ENCODE data around the gene USH2A.

Gene USH2A, protein sequence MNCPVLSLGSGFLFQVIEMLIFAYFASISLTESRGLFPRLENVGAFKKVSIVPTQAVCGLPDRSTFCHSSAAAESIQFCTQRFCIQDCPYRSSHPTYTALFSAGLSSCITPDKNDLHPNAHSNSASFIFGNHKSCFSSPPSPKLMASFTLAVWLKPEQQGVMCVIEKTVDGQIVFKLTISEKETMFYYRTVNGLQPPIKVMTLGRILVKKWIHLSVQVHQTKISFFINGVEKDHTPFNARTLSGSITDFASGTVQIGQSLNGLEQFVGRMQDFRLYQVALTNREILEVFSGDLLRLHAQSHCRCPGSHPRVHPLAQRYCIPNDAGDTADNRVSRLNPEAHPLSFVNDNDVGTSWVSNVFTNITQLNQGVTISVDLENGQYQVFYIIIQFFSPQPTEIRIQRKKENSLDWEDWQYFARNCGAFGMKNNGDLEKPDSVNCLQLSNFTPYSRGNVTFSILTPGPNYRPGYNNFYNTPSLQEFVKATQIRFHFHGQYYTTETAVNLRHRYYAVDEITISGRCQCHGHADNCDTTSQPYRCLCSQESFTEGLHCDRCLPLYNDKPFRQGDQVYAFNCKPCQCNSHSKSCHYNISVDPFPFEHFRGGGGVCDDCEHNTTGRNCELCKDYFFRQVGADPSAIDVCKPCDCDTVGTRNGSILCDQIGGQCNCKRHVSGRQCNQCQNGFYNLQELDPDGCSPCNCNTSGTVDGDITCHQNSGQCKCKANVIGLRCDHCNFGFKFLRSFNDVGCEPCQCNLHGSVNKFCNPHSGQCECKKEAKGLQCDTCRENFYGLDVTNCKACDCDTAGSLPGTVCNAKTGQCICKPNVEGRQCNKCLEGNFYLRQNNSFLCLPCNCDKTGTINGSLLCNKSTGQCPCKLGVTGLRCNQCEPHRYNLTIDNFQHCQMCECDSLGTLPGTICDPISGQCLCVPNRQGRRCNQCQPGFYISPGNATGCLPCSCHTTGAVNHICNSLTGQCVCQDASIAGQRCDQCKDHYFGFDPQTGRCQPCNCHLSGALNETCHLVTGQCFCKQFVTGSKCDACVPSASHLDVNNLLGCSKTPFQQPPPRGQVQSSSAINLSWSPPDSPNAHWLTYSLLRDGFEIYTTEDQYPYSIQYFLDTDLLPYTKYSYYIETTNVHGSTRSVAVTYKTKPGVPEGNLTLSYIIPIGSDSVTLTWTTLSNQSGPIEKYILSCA (N-terminal part only)

DNA sequence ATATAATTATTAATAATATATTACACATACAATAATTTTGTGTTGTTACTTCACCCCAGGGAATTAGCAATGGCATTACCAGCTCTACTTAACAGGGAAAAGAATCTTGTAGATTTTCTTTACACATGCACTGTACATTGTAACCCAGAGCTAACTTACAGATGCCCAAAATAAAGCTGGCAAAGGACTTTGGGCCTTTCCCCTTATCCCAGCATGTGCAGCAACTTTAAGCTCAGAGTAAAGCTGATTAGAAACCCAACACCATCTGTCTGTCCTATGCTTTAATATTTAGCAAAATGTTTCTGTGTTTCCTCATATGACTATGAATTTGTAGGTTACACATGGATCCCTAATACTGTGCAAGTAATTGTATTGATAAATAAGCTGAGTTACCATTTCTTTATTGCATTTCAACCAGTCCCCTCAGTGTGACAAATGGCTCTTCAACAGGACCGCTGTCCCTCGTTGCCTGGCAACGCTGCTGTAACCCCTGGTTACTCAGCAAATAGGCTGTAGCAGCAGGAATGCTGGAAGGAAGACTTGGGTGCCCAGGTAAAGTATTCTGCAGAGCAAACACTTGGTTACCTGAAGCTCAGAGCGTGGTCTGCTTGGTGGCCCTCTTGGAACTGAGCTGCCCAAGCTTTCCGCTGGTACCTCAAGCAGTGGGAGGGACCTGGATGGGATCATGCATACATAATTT, at the start of gene USH2A:
Gene USH2A (minus strand): TSS at position 628 of the 700 bp plus-strand sequence. CDS start 1,112 bp downstream, outside the sequence.
- no peak for DNase-seq (ENCODE audit: low read depth in 2 of 3, low spot score in 1 of 3)

DNA sequence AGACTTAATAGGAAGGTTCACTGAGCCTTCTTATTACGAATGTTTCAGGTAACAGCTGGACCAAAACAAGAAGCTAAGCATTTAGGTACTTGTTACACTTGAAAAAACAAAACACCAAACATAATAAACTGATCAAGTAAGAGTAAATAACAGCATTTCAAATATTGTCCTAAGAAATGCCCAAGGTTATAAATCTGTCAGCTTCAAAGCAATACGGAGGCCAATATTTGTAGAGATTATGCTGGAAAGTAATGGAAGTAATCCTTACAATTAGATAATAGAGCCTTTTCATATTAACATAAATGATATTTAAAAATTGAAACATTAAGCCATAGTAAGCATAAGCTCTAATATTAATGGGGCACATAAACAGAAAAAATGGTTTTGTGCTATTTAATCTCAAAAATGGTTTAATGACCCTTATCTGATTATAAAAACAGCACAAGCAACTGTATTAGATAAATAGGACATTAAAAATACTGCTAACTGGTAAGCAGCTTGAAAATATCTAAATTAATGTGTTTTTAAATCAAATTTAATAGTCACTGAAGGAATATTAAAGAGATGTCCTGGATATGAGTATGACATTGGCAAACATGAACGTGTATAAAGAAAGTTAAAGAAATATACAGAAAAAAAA, 43.0 kb upstream of the USH2A start:
- no peak for DNase-seq (ENCODE audit: low read depth in 2 of 3, low spot score in 1 of 3)

DNA sequence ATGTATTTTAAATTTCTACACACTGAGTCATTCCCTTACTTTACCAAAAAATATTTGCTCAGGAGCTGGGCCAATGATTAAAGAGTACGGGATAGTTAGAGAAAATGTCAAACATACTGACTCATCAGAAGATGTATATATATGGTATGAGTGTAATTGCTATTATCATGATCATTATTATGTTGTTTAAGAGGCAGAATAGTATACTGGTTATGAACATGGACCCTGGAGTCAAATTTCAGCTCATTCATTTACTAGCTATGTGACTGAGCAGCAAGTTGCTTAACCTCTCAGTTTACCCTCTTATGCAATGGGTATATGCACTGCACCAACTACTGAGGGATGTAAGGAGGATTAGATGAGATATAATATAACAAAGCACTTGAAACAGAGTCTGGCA, 41.2 kb upstream of the USH2A start:
- DNase-seq (ENCODE audit: low read depth in 2 of 3, low spot score in 1 of 3): no peak

DNA sequence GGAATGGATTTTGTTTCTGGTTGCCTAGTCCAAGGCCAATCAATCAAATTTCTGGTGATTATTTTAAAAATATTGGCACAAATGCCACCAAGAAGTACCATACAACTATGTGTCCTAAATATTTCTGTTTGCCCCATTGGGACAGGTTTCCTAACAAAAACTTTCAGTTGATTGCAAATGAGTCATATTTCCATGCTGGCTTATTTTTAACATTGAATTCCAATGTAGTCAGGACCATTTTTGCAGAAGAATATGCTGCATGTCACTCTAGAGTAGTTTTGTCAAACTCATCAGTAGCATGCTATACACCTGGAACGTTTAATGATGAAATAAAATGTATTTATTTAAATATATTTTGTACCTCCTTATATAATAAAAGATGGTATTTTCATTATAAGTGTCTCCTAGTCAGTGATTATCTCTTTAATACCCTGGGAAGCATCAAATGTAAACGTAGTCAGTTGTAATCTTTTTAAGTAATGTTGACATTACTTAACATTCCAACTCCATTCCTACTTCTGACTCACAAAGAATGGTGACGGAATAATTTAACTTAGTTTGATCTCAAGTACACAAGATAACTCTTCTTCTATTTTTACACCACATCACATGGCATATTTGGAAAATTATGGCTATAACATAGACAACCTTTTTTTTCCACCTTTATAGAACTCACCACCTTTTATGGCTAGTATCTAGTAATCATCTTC, 39.0 kb upstream of the USH2A start:
- no peak for DNase-seq (ENCODE audit: low read depth in 2 of 3, low spot score in 1 of 3)

DNA sequence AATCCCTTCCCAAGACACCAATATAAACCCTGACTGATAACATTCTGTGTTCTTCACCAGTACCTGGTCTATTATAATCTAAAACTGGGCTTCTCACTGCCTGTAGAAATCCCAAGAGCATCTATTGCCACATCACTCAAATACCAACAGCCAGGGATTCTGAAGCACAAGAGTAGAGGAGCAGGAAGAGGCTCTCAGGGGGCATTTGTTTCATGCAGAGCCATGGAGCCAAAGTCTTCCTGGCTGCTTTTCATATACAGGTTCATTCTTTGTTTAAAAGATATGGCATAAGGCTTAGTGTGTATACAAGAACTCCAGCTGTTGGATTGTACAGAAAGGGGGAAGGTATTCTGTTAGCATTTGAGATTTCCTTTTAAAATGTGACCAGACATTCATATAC, 38.2 kb upstream of the USH2A start:
- no peak for DNase-seq (ENCODE audit: low read depth in 2 of 3, low spot score in 1 of 3)

DNA sequence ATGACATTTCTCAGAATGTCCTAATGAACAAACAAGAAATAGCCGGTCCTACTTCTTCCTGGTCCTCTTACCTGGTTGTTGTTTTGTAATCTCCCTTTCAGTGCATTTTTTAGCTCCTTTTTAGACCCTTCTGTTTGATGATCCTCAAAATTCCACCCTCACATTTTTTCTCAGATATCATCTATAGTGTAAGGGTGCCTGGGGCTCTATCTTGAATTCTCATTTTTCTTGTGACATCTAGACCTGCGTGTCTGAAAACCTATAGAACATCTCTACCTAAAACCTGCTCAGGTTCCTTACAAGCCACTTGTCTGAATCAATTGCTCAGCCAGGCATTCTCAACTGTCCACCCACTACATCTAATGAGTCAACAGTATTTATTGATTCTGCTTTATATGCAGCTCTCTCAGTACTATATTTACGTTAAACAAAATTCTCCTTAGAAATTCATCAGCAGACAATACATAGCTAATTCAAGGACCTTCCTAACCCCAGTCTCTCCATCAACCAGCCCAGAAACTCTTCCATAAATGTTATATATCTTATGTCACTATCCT, 36.5 kb upstream of the USH2A start:
- DNase-seq (ENCODE audit: low read depth in 2 of 3, low spot score in 1 of 3): no peak

DNA sequence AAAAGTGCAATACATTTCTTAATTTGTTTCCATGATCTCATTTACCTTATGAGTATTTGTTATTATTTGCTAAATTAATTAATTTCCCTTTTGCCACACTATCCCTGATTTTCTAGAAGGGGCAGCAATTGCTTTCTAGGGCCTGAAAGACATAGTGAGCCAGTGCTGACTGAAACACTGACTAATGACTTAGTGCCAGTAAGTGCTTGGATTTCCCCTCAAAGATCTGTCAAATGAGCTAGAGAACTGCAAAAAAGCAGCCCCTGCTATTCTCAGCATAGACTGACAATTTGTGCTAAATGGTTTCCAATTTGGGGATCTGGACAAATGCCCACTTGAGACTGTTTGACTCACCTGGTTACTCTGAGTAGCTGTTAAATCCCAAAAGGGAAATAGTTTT, 35.6 kb upstream of the USH2A start:
- DNase-seq (ENCODE audit: low read depth in 2 of 3, low spot score in 1 of 3): no peak

DNA sequence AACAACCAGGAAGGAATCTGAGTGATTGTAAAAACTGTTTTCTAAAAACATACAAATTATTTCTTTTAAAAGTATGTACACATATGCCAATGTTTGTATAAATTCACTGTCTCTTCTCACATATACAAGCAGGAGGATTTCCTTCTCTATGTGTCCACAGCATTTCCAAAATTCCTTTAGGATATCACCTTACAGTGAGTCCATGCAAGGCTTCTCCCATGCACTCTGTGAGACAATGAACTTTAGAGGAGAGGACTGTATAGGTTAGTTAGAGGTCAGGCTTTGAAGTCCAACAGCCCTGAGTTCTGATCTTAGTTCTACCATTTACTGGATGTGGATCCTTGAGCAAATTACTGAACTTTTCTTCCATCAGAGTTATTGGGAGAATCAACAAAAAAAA, 34.1 kb upstream of the USH2A start:
- no peak for DNase-seq (ENCODE audit: low read depth in 2 of 3, low spot score in 1 of 3)

DNA sequence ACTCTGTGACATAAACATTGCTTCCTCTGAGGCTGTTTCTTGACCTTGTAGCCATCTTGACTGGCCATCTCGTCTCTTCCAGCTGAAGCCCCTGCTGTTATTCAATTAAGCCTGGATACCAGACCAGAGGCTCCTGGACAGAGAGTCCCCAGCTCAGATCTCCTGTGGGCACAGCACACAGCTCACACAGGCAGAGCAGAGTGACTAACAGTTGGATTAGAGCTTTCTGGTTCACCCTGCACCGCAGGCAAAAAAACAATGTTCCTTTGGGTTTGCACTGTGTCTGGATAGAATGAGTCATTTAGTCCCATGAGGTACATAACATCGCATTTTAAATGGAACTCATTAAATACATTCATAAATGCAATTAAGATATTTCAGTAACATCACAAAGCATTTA, 33.4 kb upstream of the USH2A start:
- DNase-seq (ENCODE audit: low read depth in 2 of 3, low spot score in 1 of 3): no peak

DNA sequence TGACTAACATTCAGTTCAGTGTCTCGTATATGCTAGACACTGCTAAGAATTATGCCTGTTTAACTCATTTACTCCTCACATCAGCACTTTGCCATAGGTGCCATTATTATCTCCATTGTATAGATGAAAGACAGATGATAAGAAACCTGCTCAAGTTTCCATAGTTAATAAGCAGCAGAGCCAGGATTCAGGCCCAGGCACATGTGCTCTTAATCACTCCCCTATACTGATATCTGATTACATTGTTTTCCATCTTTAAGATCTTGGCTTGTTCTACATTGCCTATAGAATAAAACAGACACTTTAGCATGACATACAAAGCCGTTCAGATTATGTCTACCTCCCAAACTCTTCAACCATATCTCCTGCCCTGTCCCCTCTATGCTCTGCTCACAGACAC, 30.5 kb upstream of the USH2A start:
- DNase-seq (ENCODE audit: low read depth in 2 of 3, low spot score in 1 of 3): no peak

DNA sequence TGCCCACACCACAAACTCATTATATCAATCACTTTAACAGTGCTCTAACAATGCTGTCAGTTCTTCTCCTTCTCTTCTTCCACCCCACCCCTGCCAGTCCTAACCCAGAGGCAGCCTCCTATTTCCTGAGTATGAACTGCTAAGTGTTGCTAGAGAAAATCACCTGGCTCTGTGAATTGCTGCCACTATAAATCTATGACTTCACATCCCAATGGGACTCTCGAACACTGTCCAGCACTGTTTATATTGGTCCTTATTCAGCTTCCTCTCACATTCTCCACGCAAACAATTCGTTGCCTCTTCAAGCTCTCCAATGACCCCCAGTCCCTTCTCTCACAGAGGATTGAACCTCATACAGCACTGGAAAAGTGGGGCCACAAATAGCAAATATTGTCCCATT, 27.0 kb upstream of the USH2A start:
- DNase-seq (ENCODE audit: low read depth in 2 of 3, low spot score in 1 of 3): no peak

DNA sequence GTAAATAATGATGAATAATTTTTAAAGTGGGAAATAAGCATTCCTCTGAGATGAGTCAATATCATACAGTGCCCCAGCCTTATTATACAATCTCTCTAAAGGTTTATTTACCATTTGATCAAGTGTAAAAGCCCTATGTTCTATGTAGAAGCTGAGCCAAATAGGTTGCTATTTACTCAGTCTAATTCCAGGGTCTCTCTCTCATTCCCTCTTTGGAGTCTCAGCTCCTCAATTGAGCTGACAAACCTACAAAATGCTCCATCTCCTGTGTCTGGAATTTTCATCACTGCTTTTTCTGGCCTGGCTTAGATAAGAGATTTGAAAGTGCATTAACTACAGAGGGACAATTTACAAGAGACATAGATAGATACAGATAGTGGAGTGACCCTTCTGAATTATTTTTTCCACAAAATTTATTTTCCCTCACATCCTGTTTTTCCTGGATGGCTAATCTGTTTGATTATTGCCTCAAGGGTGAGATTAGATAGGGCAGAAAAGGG, 24.8 kb upstream of the USH2A start:
- no peak for DNase-seq (ENCODE audit: low read depth in 2 of 3, low spot score in 1 of 3)

DNA sequence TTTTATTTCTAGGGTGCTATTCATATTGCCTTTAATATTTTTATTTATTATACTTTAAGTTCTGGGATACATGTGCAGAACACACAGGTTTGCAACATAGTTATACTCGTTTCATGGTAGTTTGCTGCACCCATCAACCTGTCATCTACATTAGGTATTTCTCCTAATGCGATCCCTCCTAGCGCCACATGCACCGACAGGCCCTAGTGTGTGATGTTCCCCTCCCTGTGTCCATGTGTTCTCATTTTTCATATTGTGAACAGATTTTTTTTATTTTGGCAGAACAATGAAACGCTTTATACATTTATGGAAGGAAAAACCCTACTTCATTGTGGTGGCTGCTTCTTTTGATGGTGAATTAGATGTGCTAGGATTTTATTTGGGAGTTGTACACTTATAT, 14.4 kb upstream of the USH2A start:
- no peak for DNase-seq (ENCODE audit: low read depth in 2 of 3, low spot score in 1 of 3)

DNA sequence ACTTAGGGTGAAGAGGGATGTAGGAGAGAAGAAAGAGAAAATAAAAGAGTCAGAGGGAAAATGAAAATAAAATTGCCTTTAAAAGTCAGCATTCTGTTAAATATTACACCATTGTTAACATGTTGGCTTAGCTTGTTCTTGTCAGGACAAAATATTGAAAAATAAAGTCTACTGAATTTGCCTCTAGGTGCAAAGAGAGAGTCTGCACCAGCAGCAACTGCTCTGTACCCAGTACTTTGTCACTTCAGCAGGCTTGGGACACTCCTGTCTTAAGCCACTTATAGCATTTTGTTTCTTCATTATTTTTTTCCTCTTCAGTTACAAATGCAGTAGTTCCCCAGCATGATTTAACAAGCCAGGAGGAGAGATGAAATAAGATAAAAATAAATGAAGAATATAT, 11.0 kb upstream of the USH2A start:
- no peak for DNase-seq (ENCODE audit: low read depth in 2 of 3, low spot score in 1 of 3)

DNA sequence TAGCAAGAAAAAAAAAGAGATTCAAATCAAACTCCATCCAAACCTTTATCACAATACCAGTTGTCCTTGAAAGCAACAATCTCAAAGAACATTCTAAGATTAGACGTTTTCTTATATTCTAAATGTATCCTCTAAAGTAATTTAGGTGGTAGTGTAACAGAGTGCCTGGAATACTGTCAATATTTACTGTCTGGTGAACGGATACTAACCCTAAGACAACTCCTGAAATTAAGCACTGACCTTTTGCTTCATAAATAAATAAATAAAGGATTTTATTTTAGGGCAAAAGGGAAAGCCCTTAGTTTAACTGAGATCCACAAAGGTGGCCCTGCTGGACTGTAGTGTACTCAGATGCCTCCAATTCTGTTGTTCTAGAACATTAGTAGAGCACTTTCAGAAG, 9.9 kb upstream of the USH2A start:
- no peak for DNase-seq (ENCODE audit: low read depth in 2 of 3, low spot score in 1 of 3)

DNA sequence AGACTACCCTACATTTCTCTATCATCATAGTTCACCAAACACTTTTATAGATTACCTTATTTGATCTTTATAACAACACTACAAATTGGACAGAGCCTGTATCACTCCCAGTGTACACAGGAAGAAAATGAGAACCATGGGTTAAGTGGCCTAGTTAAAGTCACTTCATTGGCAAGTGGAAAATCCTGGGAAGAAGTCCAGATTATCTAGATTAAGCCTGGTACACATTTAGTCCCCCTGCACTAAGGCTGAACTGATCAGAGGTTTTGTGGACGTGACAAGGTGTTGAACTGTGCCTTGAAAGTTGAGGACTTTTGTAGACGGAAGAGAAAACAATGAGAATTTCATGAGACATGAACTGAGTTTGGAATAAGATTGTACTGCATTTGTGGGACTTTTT, 7.5 kb upstream of the USH2A start:
- no peak for DNase-seq (ENCODE audit: low read depth in 2 of 3, low spot score in 1 of 3)

DNA sequence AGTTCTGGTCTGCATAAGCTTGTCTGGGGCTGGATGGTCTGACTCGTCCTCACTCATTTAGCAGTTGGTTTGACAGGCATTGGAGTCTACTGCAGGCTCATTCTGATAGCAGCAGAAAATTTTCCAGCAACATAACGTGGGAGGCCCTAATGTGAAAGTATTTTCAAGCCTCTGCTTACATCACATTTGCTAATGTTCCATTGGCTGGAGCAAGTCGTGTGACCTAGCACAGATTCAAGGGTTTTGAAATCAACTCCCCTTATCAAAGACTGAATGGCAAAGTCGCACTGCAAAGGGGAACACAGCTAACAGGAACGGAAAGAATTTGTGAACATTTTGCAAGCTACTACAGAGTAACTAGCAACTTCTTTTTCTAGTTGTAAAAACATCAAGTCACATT, 2.3 kb upstream of the USH2A start:
- DNase-seq (ENCODE audit: low read depth in 2 of 3, low spot score in 1 of 3): no peak

DNA sequence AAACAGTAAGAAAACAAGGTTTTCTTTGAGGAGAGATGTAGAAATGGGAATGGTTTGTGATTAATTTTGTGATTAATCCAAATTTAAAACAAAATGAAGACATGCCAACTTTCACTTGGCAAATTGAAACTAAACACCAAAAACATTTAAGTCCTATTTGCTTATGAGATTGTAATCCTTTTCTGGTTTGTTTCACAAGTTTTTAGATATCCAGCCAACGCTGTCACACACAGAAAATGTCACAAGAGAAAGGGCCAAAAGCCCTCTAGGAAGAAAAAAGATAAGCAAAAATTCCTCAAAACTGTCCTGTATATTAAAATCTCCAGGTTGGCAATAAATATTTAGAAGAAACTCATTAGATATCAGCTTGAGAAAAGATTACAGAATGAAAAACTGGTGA, 2.5 kb downstream of the USH2A start:
- DNase-seq (ENCODE audit: low read depth in 2 of 3, low spot score in 1 of 3): no peak

DNA sequence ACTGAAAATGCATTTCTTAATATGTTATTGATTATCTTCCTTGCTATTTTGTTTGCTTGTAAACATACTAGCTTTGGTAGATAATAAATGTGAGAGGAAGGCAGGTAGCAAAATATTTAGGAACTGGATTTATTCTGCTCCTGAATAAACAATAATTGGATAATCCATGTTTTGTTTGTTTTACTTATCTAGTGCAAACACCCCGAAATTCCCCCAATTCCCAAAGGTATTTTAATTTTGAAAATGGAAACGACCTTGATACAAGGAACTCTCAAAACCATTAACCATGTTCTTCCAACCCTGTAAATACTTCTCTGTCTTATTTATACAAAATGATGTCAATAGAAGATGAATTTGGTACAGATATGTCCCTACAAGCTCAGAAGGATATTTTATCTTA, 3.0 kb downstream of the USH2A start:
- DNase-seq (ENCODE audit: low read depth in 2 of 3, low spot score in 1 of 3): no peak

DNA sequence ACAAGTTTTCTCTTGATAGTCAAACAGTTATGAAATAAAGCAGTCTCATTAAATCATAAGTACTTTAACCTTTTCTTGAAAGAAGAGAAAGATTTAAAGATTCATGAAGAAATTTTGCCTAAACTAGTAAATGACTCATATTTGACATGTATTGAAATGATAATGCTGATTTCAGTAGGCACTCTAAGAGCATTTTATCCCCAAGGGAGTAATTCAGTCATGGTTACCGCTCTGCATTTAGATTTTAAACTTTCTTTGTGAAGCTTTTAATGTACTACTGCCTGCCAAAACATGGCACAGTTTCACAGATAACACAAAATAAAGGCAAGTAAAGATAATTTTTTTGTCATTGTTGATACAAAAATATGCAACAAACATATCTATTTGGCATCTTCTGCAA, 6.8 kb downstream of the USH2A start:
- DNase-seq (ENCODE audit: low read depth in 2 of 3, low spot score in 1 of 3): no peak

All from stimulated activated CD4-positive, alpha-beta T cell treated with anti-CD3 and anti-CD28 coated beads, Interleukin-12 subunit alpha, Interleukin-12 subunit beta, amount 100 ng/mL, for 48 hours (primary cell).